ENCODE measurements around the gene NDUFAF8. TPM values are rescaled to one million over a fixed set of nuclear protein-coding genes. Genes with fewer than 3 reads are reported as not detected.

The NDUFAF8 gene
- total RNA-seq, 4 donors from 2014 or later: 17.8 to 39.4 (median 25.9) TPM

- peaks cover 52% of the 10 kb centered on the region for H3K4me1 ChIP-seq
- no peak overlapping the region for H3K27ac ChIP-seq
- no peaks in the 10 kb centered on the region for H3K27me3 ChIP-seq
- peaks cover 31% of the 10 kb centered on the region for H3K36me3 ChIP-seq
- no peak for DNase-seq (ENCODE audit: low spot score in 2 of 2)
- 88% methylated on average over 5 of the region's 5 CpGs for WGBS
- H3K4me3 ChIP-seq: no peak overlapping the region
- TF ChIP-seq EP300 (IDR thresholded peaks at IDR 0.05): no peak
- TF ChIP-seq POLR2A (IDR thresholded peaks at IDR 0.05): no peak
- TF ChIP-seq CTCF (IDR thresholded peaks at IDR 0.05): no peak
- no peak for TF ChIP-seq POLR2AphosphoS5 (IDR thresholded peaks at IDR 0.05)
- no peaks in the 10 kb centered on the region for H3K9me3 ChIP-seq
Observed at GRCh38 chr17:81290230-81290629, 51.1 kb downstream of the NDUFAF8 start.

Other genes with a start within 250 kb of the NDUFAF8 start
- gene CHMP6, start 247.5 kb upstream of the NDUFAF8 start, total RNA-seq: 10 to 100 TPM; 17.5 to 35.6 (median 23.1) TPM
- gene BAIAP2, start 204.2 kb upstream of the NDUFAF8 start, total RNA-seq: 100 to 1,000 TPM; 214 to 283 (median 260) TPM
- not detected for gene PVALEF, start 73.8 kb upstream of the NDUFAF8 start, total RNA-seq
- 1 to 10 TPM in 2 of 4 donors, under 1 TPM in 2; 0.64 to 2.8 (median 1.1) TPM for gene AATK, start 73.1 kb upstream of the NDUFAF8 start, total RNA-seq
- 1 to 10 TPM; 4.2 to 9.5 (median 8.0) TPM for gene CEP131, start 16.4 kb upstream of the NDUFAF8 start, total RNA-seq
- 10 to 100 TPM; 43.0 to 94.5 (median 55.3) TPM for gene TEPSIN, start 263 bp upstream of the NDUFAF8 start, total RNA-seq
- 10 to 100 TPM; 48.5 to 84.9 (median 69.4) TPM for gene SLC38A10, start 56.0 kb downstream of the NDUFAF8 start, total RNA-seq
- gene BAHCC1, start 156.1 kb downstream of the NDUFAF8 start, total RNA-seq: 10 to 100 TPM in 2 of 4 donors, 1 to 10 TPM in 2; 4.5 to 19.3 (median 12.2) TPM